Right lobe of liver (tissue), 6 donors: ENCODE measurements around the gene GSTM1. TPM values are rescaled to one million over a fixed set of nuclear protein-coding genes. Genes with fewer than 3 reads are reported as not detected.

Experiments
- ATAC-seq, 4 donors: fragments of 200-7000 bp; cut with Tn5 transposase; one replicate each; pipeline ENCODE4 v1.9.1; 2020; ENCODE audit warnings: mild to moderate bottlenecking in 4 of 4, moderate library complexity in 4 of 4
- DNase-seq, 3 donors: peaks; one replicate each; pipeline ENCODE4 v3.0.0-alpha.2; 2020
- H3K27ac ChIP-seq, 3 donors: fragments of 200-600 bp; one replicate each; pipeline ENCODE4 v1.8.0; 2022
- H3K27me3 ChIP-seq, 2 donors: fragments of 200-600 bp; one replicate each; pipeline ENCODE4 v1.8.0; 2022
- H3K36me3 ChIP-seq, 4 donors: fragments of 200-600 bp; sonication (generic) in 1 of 4; one replicate each; pipeline versions ENCODE4 v1.5.1 to v1.8.0; 2017 to 2022; ENCODE audit warnings: control low read depth in 1 of 4
- H3K4me1 ChIP-seq, 4 donors: fragments of 200-600 bp; sonication (generic) in 1 of 4; one replicate each; pipeline versions ENCODE4 v1.5.1 to v1.8.0; 2017 to 2022; ENCODE audit warnings: control low read depth in 1 of 4
- H3K4me3 ChIP-seq, 3 donors: fragments of 200-600 bp; one replicate each; pipeline ENCODE4 v1.8.0; 2022
- H3K9me3 ChIP-seq, 4 donors: fragments of 200-600 bp; sonication (generic) in 1 of 4; one replicate each; pipeline versions ENCODE4 v1.5.1 to v1.8.0; 2017 to 2022; ENCODE audit warnings: control low read depth in 1 of 4
- CTCF ChIP-seq, 4 donors: fragments of 200-600 bp in 3 of 4; fragments of 450-650 bp in 1 of 4; IDR thresholded peaks; one replicate each; pipeline versions ENCODE4 v1.5.1 to v1.8.0; 2016 to 2022; ENCODE audit warnings: antibody characterized with exemption in 4 of 4, mild to moderate bottlenecking in 2 of 4
- POLR2A ChIP-seq: fragments of 450-650 bp; IDR thresholded peaks from one replicate; pipeline ENCODE4 v1.6.1; 2017; ENCODE audit warnings: antibody characterized with exemption, mild to moderate bottlenecking
- WGBS: methylation state at CpG from one replicate; pipeline ENCODE4 v1.1.6; 2018; ENCODE audit warnings: low coverage, low lambda C conversion rate; ENCODE audit not compliant: insufficient coverage; ENCODE audit errors: missing lambda C conversion rate; 5-methylcytosine and 5-hydroxymethylcytosine counted together
- intact Hi-C, 2 donors: fragments of 100-400 bp; cut with DNase I; formaldehyde crosslinking; loops; one replicate each; pipeline versions ENCODE4 v1.11.2 to v1.14.1; 2022
- total RNA-seq, 6 experiments: library from RNA; depleted of rRNA in 2 of 6; stranded (reverse); fragments of >200 nt in 2 of 6; fragmentation: NEBNext Ultra II Directional in 3 of 6; extraction: Animal tissue kit (Norgen Biotek cat#: 25700) in 3 of 6; gene quantifications; one replicate each; pipeline versions ENCODE4 v1.1.0 to v1.2.4, GENCODE V29; 2016 to 2023
- donor health status: DM: no; HTN: yes; CAD: no.
- donor health status: DM: no; HTN: no; CAD: no.
- donor health status: DM: no; HTN: no; CAD: no.
- donor health status: DM: no; HTN: yes; CAD: no.
- donor health status: DM: no; HTN: yes; CAD: no.

GSTM1 gene
- total RNA-seq, 6 experiments from 2014 or later = 32.1 to 248 (median 43.0) TPM; not detected in 3

DNA sequence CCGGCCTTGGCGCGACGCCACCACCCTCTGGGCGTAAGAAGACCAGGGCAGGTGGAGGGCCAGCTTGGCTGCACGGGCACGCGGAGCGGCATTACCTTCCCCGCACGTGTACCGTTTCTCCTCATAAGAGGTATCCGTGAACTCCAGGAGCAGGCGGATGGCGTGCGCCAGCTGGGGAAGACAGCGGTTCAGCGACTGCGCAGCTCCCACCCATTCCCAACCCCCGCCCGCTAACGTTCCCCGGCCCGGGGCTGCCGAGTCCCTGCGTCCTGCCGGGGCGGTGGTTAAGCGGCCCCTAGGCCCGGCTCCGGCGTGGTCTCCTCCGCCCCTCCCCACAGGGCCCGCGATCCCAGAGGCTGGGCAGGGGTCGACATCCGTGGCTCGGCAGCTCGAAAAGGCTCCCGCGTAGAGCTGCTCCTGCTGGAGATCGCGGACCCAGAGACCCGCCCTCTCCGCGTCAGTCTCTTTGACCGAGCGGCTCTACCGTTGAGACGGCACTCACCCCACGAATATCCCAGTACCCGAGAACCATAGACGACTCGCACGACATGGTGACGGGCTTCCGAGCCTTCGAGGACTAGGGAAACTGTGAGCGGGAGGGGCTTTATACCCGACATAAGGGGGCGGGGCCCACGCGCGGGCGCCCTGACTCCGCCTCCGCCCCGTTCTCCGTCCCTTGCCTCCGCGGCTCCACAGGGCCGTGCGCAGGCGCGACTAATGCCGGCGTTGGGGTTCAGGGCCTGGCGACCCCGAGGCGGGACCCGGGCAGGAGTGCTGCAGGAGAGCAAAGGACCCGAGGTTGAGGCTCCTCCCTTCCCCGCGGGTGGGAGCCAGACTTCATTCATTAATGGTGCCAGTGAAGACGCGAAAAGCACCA, 52.4 kb downstream of the GSTM1 start:
- H3K4me1 ChIP-seq = peaks cover 0 to 11% (median 2%) of the 10 kb centered on the region in 4 donors
- DNase-seq (peak; percentile 78 to 82 (median 79)), ATAC-seq (peak; percentile 98 to 99 (median 98))
- H3K27me3 ChIP-seq = no peaks in the 10 kb centered on the region
- peak overlapping the region; percentile 54 to 59 (median 59) for H3K4me3 ChIP-seq
- peak; percentile 78 for TF ChIP-seq POLR2A
- TF ChIP-seq CTCF (IDR thresholded peaks at IDR 0.05) = no peak
- H3K27ac ChIP-seq = peak overlapping the region in 1 of 3 donors; percentile 36
- under 1% methylated on average over 37 of the region's 86 CpGs for WGBS
- intact Hi-C loops = no loop called here
- H3K9me3 ChIP-seq = no peaks in the 10 kb centered on the region
- no peaks in the 10 kb centered on the region for H3K36me3 ChIP-seq

GRCh38 chr1:109740615-109741373, 53.2 kb downstream of the GSTM1 start, which contains the start of gene GSTM3:
TSS of gene GSTM3 (minus strand) at chr1:109741038. CDS start at chr1:109740287, 751 bp downstream.
- intact Hi-C loops = no loop called here
- DNase-seq (no peak), ATAC-seq (peak in 3 of 4 donors; percentile 6 to 31 (median 20))
- no peak for TF ChIP-seq CTCF (IDR thresholded peaks at IDR 0.05)
- TF ChIP-seq POLR2A = no peak
- WGBS = 23% methylated on average over 2 of the region's 10 CpGs
- H3K36me3 ChIP-seq = no peaks in the 10 kb centered on the region
- no peaks in the 10 kb centered on the region for H3K9me3 ChIP-seq
- peaks cover 0 to 11% (median 2%) of the 10 kb centered on the region in 4 donors for H3K4me1 ChIP-seq
- peak within 1 kb of the TSS in 1 of 3 donors; percentile 36 for H3K27ac ChIP-seq
- peak within 1 kb of the TSS; percentile 54 to 59 (median 59) for H3K4me3 ChIP-seq
- H3K27me3 ChIP-seq = no peaks in the 10 kb centered on the region

Other genes with a start within 250 kb of the GSTM1 start
- 10 to 100 TPM in 1 of 6 experiments, 1 to 10 TPM in 5; 4.7 to 10.6 (median 6.0) TPM for gene SYPL2, start 221.3 kb upstream of the GSTM1 start, total RNA-seq
- gene ATXN7L2, start 203.9 kb upstream of the GSTM1 start, total RNA-seq = 1 to 10 TPM; 1.5 to 6.1 (median 3.1) TPM
- gene CYB561D1, start 193.7 kb upstream of the GSTM1 start, total RNA-seq = 1 to 10 TPM; 1.5 to 3.1 (median 2.4) TPM
- 1 to 10 TPM; 2.6 to 3.9 (median 3.2) TPM for gene AMIGO1, start 178.1 kb upstream of the GSTM1 start, total RNA-seq
- not detected for gene GPR61, start 147.9 kb upstream of the GSTM1 start, total RNA-seq
- gene GNAI3, start 139.2 kb upstream of the GSTM1 start, total RNA-seq = 1 to 10 TPM; 2.5 to 4.3 (median 3.3) TPM
- gene GNAT2, start 68.2 kb upstream of the GSTM1 start, total RNA-seq = under 1 TPM in 3 of 6 experiments, not detected in 3; 0.20 to 0.21 (median 0.20) TPM
- 10 to 100 TPM; 29.1 to 59.1 (median 37.2) TPM for gene AMPD2, start 68.0 kb upstream of the GSTM1 start, total RNA-seq
- gene GSTM4, start 31.7 kb upstream of the GSTM1 start, total RNA-seq = 10 to 100 TPM; 18.5 to 32.1 (median 23.8) TPM
- gene GSTM2, start 19.8 kb upstream of the GSTM1 start, total RNA-seq = 10 to 100 TPM in 4 of 6 experiments, 1 to 10 TPM in 2; 4.4 to 16.0 (median 12.7) TPM
- under 1 TPM in 5 of 6 experiments, not detected in 1; 0.19 to 0.54 (median 0.31) TPM for gene GSTM5, start 24.4 kb downstream of the GSTM1 start, total RNA-seq
- gene GSTM3, start 53.2 kb downstream of the GSTM1 start, total RNA-seq = 10 to 100 TPM in 3 of 6 experiments, 1 to 10 TPM in 3; 1.2 to 19.2 (median 10.6) TPM
- gene EPS8L3, start 76.1 kb downstream of the GSTM1 start, total RNA-seq = 1 to 10 TPM in 3 of 6 experiments, not detected in 3; 3.2 to 4.7 (median 3.3) TPM
- 10 to 100 TPM in 5 of 6 experiments, 1 to 10 TPM in 1; 4.8 to 44.1 (median 22.0) TPM for gene CSF1, start 223.0 kb downstream of the GSTM1 start, total RNA-seq